GM18502 (cell line): ENCODE measurements around the gene ID1.
"Not testable (repeated sequence)": the region's sequence is repeated elsewhere in the genome, so short reads cannot be mapped to it uniquely, and the experiment has no call there.

Experiments used
- ATAC-seq: cut with Tn5 transposase; IDR thresholded peaks from one replicate; pipeline ENCODE4 v1.9.1; 2021; ENCODE audit warnings: mild to moderate bottlenecking; ENCODE audit not compliant: unreplicated experiment, poor library complexity

The ID1 gene

DNA sequence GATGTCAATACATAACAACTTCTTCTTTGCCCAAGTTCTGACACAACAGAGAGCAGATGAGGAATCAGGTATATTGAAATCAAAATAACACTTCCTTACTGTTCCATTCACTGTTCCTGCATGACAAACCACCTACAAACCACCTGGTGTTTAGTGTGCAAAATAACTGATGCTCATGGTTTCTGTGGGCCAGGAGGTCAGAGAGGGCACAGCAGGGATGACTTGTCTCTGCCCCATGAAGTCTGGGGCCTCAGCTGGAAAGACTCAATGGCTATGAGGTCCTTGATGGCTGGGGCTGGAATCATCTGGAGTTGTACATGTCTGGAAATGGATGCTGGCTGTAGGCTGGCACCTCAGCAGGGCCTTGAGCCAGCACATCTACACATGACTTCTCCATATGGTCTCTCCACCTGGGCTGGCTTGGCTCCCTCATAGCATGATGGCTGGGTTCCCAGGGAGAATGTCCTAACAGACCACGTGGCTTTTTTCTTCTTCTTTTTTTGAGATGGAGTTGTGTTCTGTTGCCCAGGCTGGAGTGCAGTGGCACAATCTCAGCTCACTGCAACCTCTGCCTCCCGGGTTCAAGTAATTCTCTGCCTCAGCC is 25.2 kb downstream of the ID1 start:
- ATAC-seq: peak; percentile 43

DNA sequence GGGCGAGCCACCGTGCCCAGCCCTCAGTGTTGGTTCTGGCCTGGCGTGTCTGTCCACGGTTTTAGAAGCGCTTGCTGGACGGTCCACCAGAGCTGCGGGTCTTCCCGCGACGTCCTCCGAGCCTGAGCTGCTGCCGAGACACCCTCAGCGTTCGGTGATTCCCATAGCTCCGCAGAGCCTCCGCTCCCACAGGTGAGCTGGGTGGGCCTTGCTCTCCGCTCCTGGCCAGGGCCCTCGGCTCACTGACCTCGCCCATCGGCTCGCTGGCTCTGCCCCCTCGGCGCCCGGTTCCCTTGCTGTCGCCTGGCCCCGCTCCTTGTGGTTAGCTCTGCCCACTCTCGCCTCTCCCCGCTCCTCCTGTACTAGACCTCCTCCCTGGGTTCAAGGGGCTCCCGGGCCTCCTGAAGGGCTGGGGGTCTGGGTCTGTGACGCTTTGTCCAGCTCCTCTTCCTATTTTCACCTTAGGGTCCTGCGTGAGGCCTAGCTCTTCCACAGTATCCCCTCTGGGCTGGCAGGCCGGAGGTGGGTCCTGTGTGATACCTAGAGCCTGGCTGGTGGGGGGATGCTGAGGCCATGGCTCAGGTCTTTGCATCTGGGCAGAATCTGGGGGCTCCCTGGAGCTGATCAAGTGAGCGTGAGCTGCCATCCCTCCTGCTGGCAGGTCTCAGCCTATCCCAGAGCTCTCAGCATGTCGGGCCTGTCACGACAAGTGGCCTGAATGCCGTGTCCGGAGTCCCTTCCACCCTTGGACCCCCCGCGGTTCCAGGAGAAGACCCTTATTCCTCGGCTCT is 27.7 kb downstream of the ID1 start:
- ATAC-seq: no peak

DNA sequence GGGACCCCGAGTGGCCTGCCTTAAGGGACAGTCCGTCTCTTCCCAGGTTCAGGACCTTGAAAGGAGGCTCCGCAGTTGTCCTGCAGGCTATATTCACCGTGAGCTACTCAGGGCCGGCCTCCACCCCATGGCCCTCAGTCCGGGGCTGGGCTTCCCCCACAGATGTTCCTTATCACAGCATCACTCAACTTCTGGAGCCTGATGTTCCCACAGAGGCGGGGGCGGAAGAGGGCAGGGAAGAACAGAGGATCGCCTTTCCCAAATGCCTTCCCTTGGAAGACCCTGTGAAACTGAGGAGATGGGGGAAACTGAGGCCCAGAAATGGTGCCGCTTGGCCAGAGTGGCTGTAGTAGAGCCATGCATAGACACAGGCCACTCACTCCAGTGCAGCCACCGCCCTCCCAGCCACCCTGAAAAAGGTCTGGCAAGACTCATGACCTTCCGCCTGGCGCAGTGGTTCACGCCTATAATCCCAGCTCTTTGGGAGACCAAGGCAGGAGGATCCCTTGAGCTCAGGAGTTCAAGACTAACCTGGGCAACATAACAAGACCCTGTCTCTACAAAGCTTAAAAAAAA is 28.3 kb downstream of the ID1 start:
- ATAC-seq: no peak

DNA sequence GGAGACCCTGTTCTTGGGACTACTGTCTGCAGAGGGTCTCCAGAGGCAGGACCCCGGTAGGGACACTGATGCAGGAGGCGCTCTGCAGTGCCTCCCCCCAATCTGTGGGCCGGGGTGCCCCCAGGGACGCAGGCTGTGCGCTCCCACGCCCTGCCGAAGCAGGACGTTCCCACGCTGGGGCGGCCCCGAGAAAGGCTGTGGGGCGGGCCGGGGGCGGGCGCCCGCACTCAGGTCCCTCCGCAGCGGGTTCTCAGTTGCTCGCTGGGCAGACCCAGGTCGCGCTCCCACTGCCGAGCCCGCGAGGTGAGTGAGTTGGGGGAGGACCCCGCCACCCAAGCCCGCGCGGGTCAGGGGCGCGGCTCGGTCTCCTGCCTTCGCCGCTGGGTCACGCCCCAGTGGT is 32.6 kb downstream of the ID1 start, which contains the start of gene COX4I2:
TSS of gene COX4I2 (plus strand) at position 253 of the 400 bp plus-strand sequence. CDS start 1,106 bp downstream, outside the sequence.
- no peak for ATAC-seq

DNA sequence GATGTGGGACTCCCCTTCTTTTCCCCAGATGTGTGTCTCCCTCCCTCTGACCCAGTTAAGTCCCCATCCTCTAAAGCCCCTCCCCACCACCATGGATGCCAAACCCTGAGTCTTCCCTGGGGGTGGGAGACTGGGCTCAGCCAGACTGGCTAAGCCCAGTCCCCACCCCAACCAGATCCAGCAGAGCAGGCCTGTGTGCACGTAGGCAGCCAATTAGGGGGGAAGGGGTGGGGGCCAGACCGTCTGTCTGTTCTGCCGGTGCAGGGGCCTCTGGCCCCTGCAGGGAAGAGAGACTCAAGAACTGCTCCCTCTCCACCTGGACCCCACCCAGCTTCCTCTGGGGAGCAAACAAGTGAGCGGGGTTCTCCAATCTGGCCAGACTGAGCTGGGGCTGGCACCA is 33.2 kb downstream of the ID1 start:
- no peak for ATAC-seq

DNA sequence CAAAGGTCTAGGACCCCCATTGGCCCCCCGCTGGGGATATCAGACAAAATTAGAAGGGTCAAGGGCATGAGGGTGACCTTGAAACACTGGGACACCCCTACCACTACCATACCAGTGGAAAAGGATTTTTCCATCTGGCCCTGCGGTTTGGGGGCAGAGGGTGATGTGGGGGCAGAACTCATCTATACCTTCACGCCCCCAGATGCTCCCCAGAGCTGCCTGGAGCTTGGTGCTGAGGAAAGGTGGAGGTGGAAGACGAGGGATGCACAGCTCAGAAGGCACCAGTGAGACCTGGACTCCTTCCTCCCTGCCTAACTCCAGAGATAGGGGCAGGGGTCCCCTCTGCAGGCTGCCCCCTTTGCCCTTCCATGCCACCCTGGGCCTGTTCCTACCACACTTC is 33.7 kb downstream of the ID1 start:
- no peak for ATAC-seq

DNA sequence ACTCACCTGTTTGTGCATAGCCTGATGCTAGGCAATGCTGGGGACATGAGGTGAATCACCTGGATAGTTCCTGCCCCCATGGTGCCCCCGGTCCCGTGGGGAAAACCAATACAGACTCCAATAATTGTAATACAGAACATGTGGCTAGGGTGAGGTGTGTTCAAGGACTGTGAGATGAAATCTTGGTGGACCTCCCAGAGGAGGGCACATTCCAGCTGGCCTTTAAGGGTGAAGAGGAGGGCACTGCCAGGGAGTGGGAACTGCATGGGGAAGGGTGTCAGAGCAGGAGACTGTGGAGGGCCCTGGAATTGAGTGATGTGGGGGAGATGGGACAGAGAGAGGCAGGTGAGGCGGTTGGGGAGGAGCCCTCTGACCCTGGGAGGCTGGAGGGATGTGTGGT is 35.2 kb downstream of the ID1 start:
- no peak for ATAC-seq

DNA sequence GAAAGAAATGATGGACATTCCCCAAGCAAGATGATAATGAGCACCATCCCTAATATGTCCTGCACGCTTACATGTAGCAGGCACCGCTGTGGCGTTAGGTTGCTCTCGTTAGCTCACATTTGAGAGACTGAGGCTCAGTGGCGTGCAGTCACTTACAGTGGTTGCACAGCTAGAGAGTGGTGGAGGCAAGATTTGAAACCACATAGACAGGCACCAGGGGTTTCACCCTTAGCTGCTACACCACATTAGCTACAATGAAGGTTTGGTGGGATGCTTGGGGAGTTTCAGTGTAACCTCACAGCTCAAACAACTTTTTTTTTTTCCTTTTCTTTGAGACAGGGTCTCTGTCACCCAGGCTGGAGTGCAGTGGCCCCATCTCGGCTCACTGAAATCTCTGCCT is 36.3 kb downstream of the ID1 start:
- no peak for ATAC-seq

DNA sequence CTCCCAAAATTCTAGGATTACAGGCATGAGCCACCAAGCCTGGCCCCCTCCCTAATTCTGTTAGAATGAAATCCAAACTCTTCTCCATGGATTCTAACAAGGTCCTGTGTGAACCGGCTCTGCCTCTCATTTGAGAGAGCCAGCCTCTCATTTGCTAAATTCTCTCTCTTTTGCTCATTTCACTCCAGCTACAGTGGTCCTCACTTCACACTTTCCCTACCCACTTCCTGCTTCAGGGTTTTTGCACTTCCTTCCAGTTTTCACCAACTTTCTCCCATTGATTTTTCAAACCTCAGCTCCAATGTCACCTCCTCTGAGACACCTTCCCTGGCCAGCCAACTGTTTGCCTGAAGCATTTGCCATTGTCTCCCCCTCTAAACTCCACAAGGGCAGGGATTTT is 37.7 kb downstream of the ID1 start:
- no peak for ATAC-seq

DNA sequence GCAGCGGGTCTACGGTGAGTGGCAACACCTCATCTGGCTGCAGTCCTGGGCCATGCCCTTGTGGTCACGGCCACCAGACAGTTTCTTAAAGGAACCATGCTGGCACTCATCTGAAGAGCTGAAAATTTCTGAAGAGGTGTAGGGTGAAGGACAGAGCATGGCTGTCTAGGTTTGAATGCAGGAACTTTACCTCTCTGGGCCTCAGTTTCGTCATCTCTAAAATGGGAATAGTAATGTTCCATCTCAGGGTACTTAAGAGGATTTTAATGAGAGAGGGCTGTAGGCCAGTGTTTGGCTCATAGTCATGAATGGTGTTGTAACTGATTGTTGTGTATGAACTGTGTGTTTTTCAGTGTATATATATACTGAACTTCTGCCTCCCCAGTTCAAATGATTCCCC is 38.4 kb downstream of the ID1 start:
- ATAC-seq: no peak

DNA sequence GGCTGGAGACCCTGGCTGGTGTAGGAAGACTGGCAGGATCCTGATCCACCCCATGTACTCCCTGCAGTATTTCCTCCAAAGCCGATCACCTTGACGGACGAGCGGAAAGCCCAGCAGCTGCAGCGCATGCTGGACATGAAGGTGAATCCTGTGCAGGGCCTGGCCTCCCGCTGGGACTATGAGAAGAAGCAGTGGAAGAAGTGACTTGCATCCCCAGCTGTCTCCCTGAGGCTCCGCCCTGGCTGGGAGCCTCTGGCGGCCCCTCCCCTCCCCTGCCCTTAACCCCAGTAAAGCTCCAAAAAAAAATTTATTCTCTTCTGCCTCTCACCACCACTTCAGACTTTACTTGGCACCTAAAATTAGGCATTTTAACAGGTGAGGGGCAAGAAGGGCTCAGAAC is 39.6 kb downstream of the ID1 start:
- ATAC-seq: no peak

DNA sequence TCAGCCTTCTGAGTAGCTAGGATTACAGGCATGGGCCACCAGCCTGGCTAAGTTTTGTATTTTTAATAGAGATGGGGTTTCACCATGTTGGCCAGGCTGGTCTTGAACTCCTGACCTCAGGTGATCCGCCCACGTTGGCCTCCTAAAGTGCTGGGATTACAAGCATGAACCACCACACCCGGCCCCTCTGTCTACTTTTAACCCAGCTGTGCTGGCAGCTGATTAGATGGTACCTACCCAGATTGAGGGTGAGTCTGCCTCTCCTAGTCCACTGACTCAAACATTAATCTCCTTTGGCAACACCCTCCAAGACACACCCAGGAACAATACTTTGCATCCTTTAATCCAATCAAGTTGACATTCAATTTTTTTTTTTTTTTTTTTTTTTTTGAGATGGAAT is 43.0 kb downstream of the ID1 start:
- not testable (repeated sequence) for ATAC-seq

DNA sequence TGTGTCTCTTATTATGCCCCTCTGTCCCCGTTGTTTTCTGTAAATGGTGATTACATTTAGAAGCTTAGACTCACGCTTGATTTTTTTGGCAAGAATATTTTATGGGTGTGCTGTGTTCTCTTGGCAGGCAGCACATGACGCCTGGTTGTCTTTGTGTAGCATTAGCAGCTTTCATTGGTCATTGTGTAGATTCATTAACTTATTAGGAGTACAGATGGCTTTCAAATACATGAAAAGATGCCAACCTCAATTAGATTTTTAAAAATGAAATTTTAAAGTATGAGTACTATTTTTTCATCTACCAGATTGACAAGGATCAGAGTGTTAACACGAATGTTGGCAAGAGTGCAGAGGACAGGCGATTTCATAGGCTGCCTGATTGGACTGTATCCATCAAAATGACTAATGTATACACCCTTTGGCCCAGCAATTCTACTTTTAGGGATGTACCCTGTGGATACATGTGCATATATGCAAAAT is 47.9 kb downstream of the ID1 start:
- no peak for ATAC-seq

DNA sequence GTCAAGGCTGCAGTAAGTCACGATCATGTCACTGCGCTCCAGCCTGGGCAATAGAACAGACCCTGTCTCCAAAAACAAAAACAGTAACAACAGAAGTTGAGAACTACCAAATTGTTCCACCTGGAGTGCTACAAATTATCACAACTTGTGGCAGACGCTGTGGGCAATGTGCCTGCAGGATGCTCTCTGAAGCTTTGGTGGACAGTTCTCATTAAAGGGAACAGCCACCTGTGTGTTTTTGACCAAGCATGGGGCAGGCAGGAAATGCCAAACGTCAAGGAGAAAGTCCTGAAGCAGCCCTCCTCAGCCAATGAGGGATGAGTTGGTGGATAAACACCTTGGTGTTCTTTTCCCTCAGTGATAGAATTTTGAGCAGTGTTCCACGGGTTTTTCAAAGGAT is 48.5 kb downstream of the ID1 start:
- ATAC-seq: no peak

DNA sequence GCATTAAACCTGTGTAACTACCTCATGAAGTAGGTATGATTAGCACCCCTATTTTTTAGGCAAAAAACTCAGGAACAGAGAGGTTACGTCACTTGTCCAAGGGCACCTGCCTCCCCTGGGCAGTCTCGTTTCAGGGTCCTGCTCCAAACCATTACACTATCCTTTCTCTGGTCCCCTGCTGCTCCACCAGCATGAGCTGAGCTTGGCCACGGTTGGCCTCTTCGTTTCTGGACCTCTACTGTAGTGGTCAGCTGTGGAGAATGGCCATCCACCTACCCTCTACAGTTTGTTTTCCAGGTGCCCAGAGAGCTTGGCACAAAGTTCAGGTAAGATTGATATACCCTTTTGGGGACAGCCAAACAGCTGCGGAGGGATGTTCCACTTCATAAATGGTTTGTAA is 49.4 kb downstream of the ID1 start:
- ATAC-seq: no peak
